Measurements from ENCODE around the gene SIK1.
"Not testable (repeated sequence)": the region's sequence is repeated elsewhere in the genome, so short reads cannot be mapped to it uniquely, and the experiment has no call there.

Gene SIK1

GRCh38 chr21:43383351-43383750 is 43.6 kb downstream of the SIK1 start:
- DNase-seq = not testable (repeated sequence)

DNA sequence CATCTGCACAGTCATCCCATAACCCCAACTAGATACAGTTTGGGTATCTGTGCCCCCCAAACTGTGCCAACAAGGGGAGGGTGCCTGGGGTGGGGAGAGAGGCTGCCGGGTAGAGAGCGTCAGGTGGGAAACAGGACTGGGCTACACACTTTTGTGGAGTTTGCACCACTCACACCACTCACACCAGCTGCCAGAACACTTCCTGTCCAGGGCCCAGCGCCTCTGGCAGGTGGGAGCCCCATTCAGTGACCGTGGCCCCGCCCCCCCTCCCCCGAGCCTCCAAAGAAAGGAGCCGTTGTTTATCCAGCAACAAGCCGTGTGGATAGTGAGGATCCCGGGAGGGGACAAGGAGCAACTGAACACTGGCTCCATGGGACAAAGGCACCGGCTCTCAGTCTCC is 44.0 kb downstream of the SIK1 start:
- DNase-seq = not testable (repeated sequence)

- DNase-seq = not testable (repeated sequence)
Measured at GRCh38 chr21:43380852-43381533, 45.9 kb downstream of the SIK1 start.

DNA sequence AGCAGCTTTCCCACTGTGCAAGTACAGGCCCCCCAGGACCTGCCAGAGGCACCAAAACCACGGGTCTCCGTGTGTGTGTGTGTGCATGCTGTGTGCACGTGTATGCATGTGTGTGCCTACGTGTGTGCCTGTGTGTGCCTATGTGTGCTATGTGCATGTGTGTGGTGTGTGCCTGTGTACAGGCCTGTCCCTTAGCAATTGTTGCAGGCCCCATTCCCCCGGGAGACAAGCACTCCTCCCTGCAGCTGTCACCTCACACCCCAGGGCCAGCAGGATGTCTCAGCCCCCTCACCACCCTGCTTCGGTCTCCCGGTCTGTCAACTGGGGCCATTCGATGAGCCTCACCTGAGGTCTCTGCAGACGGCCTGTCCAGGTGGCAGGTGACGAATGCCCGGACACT is 46.6 kb downstream of the SIK1 start:
- DNase-seq = not testable (repeated sequence)

DNA sequence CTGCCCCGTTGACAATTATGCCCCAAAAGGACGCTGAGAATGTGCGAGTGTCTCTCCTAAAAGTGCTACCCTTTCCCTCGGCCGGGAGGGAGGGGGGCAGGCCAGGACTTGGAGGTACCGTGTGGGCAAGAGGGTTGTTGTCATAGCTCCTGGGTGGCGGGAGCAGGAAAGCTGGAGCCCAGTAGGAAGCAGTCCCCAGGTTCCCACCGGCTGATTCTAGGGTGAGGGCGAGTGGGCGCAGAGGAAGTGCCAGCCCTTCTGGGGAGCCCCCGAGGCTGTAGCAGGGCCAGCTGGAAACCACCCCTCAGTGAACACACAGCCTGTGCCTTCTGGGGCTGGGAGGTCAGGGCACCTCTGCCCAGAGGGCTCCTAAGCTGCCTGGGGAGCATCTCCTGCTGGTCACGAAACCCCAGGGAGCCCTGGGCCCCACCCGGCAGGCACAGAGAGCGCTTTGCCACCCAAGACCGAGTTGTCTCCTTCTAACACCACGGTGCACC is 47.3 kb downstream of the SIK1 start:
- not testable (repeated sequence) for DNase-seq

DNA sequence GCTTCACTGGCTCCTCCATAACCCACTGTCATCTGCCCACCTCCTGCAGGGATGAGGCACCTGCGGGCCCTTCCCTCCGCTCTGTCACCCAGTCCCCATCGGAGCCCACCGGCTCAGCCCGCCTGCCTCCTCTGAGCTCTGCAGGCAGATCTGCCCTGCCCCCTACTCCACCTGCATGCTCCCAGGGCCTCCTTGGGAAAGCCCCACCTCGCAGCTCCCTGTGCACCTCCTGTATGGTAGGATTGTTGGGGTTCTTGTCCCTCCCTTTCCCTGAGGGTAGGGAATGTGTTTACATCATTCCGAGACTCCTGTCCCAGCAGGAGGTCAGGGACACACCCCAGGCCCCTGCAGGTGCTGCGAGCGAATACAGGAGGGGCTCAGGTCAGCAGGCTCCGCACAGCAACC is 50.5 kb downstream of the SIK1 start:
- DNase-seq = no peak

DNA sequence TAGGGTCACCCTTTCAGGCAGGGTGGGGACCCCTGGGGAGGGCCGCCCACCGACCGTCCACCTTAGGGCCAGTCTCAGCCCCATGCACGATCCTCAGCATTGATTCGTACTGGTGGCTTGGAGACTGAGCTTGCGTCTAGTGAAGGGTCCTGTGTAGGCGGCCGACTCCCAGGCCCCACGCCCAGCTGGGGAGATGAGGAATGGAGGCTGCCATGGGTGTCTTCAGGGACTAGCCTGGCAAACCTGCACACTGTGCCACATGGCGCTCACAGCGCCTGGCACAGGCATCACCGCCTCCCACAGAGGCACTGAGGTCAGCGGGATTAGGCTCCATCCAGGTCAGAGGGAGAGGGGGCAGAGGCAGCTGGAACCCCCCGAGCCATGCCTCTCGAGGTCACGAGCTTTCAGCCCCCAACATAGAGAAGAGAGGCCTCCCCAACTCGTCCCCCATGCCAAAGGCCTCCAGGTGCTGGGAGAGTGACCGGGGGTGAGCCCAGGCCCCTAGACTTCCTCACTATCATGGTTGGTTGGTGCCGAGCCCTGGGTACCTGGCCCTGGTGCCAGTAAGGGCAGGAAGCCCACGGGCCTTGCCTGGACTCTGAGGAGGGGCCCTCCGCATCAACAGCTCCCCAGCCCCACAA is 51.0 kb downstream of the SIK1 start:
- DNase-seq = no peak

DNA sequence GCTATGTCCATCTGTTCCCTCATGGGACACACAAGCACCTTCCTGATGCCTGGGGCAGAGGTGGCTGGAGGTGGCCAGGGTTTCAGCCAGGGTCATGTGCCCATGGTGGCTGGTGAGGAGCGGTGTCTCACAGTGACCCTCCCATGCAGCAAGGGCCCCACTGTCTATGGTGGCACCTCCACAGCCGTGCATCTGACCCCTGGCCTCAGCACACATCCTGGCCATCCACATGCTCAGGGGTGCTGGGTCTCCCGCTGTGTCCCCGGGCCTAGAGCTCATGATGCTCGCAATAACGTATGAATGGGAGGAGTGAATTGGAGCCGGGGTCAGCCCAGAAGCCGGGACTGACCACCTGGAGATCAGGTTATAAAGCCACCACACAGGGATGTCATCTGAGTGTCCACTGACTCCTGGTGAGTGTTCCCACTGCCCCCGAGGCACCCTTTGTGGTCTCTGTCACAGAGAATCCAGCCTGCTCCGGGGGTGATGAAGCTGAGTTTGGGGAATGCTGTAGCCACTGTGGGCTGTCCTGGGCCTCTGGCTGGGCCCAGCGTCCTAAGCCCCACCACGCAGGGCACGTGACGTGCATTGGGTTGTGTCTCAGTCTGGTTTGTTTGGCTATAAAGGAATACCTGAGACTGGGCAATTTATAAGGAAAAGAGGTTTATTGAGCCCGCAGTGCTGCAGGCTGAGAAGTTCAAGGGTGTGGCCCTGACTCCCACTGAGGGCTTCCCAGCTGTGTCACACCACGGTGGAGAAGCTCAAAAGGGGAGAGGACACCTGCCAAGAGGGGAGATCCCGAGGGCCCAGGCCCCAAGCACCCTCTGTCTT is 51.7 kb downstream of the SIK1 start:
- no peak for DNase-seq

GRCh38 chr21:43374228-43374885 is 52.6 kb downstream of the SIK1 start:
- DNase-seq = no peak

DNA sequence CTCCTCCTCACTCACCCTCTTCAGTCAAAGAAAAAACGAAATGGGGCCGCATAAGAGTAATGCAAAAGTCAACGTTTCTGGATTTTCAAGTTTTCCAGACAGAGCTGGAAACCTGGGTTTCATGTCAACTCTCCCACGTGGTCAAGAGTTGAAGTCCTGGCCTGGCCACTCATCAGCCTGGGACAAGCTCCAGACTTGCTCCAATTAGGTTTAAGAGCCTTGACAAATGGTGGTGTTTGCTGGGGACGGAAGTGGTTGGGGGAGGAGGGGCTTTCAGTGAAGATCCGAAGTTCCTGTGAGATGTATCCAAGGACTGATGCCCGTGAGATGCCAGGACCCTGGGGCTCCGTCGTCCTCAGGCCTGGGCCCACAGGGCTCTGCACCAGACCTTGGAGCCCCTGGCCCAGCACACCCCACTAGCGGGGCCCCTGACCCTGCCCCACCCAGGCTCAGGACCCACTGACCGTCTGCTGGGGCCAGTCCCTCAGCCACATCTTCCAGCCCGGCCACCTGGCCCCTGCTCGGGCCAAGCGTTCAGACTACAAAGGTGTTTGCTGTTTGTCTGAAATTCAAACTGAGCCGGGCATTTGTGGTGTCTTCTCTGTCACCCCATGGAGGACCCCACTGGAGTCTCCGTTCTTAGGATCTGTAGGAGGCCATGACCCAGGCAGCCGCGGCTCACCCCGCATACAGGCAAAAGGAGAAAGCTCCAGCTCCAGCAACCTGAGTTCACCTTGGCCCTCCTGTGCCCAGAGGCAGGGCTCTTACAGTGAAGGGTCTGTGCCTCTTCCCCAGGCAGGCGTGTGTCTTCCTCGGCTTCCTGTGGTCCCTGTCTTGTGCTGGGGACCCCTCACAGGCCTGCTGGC is 53.3 kb downstream of the SIK1 start:
- no peak for DNase-seq

- DNase-seq = no peak
Measured at GRCh38 chr21:43372663-43373361, 54.1 kb downstream of the SIK1 start.

DNA sequence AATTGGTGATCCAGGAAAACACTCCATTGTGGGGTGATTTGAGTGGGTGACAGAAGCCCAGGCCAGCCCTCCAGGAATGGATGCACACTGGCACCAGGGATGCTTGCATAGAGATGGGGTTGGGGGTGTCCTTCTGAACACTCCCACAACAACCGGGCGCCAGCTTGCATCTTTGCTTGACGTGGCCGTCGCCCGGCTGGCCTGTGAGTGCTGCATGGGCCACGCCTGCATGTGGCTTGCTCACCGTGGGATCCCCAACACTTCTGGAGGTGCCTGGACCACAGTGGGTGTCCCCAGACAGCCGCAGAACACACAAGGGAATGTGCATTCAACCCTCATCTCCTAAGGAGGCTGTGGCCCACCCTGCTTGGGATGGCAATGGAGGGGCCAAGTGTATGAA is 55.1 kb downstream of the SIK1 start:
- DNase-seq = no peak

GRCh38 chr21:43370888-43371570 is 55.9 kb downstream of the SIK1 start:
- DNase-seq = no peak

- no peak for DNase-seq
Measured at GRCh38 chr21:43370091-43370658, 56.8 kb downstream of the SIK1 start.

DNA sequence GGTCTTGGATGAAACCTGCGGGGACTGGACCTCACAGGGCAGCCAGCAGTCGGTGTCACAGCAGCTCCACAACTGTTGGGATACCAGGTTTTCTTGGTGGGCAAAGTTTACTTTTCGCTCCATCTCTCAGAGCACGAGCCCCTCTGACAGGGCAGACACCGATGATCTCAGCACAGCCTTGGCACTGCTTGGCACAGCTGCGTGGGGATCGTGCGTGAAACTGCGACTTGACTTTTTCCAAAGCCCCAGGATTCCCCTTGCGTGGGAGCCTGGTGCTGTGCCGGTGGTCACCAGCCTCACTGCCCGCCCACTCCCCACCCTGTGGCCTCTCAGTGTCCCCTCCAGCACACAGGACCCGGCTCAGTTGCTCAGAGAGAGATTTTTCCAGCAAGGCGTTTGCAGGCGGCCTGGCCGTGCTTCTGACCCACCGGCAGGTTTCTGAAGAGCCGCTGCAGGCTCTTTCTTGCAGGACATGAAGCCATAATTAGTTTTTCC is 57.3 kb downstream of the SIK1 start:
- no peak for DNase-seq

- no peak for DNase-seq
Measured at GRCh38 chr21:43369124-43369523, 57.8 kb downstream of the SIK1 start.

GRCh38 chr21:43368685-43369084 is 58.2 kb downstream of the SIK1 start:
- DNase-seq = no peak

GRCh38 chr21:43367859-43368258 is 59.1 kb downstream of the SIK1 start:
- DNase-seq = no peak

- DNase-seq = no peak
Measured at GRCh38 chr21:43367296-43367695, 59.6 kb downstream of the SIK1 start.

GRCh38 chr21:43366656-43367055 is 60.3 kb downstream of the SIK1 start:
- DNase-seq = no peak

Data from activated naive CD4-positive, alpha-beta T cell treated with Interleukin-2 at 50 U/mL for 16 hours (primary cell).